ENCODE results near the gene FLT4. TPM values are rescaled to one million over a fixed set of nuclear protein-coding genes. Genes with fewer than 3 reads are reported as not detected.

Gene FLT4
- total RNA-seq, 1 donor from 2014 or later = 203 TPM

DNA sequence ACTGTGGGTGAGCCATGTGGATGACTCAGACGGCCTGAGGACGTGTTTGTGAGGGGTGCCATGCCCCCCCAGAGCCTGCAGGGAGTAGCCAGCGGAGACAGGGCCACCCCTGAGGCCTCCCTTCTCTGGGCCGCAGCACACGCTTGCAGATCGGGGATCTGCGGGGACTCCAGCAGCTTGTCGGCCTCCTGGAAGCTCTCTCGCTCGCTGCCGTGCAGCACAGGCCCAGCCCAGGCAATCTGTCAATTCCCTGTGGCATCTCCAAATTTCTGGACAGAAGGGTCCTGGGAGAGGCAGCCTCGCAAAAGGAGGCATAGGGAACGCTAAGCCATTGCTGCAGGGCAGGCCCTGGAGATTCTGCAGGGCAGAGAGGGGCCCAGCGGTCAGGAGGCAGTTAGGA lies 21.2 kb downstream of the FLT4 start:
- no peak for DNase-seq (ENCODE audit: extremely low read depth, low read depth, low spot score)

GRCh38 chr5:180627386-180628120 lies 21.8 kb downstream of the FLT4 start:
- DNase-seq (ENCODE audit: extremely low read depth, low read depth, low spot score) = no peak

- DNase-seq (ENCODE audit: extremely low read depth, low read depth, low spot score) = no peak
Observed at GRCh38 chr5:180626661-180627385, 22.6 kb downstream of the FLT4 start.

GRCh38 chr5:180625791-180626660 lies 23.4 kb downstream of the FLT4 start:
- no peak for DNase-seq (ENCODE audit: extremely low read depth, low read depth, low spot score)

GRCh38 chr5:180625125-180625790 lies 24.1 kb downstream of the FLT4 start:
- DNase-seq (ENCODE audit: extremely low read depth, low read depth, low spot score) = no peak

GRCh38 chr5:180624587-180624986 lies 24.8 kb downstream of the FLT4 start:
- no peak for DNase-seq (ENCODE audit: extremely low read depth, low read depth, low spot score)

GRCh38 chr5:180623844-180624243 lies 25.6 kb downstream of the FLT4 start:
- DNase-seq (ENCODE audit: extremely low read depth, low read depth, low spot score) = no peak

DNA sequence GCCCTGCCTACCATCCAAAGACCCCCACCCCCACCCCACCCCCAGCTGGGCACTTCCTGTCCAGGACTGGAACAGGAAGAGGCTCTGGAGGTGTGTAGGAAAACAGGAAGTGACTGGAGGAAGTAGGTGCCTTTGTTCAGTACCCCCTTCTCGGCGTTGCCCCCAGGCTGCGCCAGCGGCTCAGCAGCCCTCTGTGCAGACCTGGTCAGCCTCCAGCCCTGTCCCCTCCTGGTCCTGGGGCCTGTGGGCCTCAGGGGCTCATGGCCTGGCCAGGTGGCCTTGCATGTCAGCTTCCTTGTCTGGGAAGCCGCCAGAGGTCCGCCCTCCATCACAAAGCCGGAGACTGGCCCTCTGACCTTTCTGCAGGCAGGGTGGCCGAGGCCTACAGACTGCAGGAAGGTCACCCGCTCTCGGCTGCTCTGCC lies 26.0 kb downstream of the FLT4 start:
- no peak for DNase-seq (ENCODE audit: extremely low read depth, low read depth, low spot score)

DNA sequence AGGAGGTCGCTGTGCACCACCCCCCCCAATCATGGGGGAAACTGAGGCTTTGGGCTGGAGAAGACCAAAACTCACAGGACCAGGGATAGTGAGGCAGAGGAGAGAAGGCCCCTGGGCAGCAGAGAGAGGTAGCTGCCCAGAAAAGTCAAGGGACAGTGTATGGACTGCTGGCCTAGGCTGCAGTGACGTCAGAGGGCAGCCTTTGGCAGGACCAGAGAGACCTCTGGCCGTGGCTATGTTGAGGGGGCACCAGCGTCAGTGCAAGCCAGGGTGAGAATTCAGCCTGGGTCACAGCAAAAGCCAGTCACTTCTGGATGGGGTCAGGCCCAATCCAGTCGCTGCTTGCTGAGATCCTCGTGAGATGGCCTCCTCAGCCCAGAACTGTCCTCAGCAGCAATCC lies 26.5 kb downstream of the FLT4 start:
- DNase-seq (ENCODE audit: extremely low read depth, low read depth, low spot score) = no peak

- no peak for DNase-seq (ENCODE audit: extremely low read depth, low read depth, low spot score)
Observed at GRCh38 chr5:180621311-180621710, 28.1 kb downstream of the FLT4 start.

DNA sequence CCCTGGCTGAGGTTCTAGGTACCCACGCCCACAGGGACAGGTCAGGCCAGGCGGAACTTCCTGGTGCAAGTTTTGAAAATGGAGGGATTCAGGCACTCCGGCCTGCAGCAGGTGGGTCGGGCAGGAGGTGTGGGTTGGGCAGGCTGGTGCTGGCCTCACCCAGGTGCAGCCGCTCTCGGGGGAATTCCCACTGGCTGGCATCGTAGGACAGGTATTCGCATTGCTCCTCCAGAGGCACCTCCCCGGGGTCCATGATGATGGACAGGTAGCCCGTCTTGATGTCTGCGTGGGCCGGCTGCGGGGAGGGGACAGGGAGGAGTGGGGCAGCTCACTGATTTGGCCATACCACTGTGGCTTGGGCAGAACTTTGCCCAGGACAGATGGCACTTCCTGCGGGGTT lies 29.4 kb downstream of the FLT4 start:
- DNase-seq (ENCODE audit: extremely low read depth, low read depth, low spot score) = no peak

- no peak for DNase-seq (ENCODE audit: extremely low read depth, low read depth, low spot score)
Observed at GRCh38 chr5:180619563-180619915, 29.9 kb downstream of the FLT4 start.

DNA sequence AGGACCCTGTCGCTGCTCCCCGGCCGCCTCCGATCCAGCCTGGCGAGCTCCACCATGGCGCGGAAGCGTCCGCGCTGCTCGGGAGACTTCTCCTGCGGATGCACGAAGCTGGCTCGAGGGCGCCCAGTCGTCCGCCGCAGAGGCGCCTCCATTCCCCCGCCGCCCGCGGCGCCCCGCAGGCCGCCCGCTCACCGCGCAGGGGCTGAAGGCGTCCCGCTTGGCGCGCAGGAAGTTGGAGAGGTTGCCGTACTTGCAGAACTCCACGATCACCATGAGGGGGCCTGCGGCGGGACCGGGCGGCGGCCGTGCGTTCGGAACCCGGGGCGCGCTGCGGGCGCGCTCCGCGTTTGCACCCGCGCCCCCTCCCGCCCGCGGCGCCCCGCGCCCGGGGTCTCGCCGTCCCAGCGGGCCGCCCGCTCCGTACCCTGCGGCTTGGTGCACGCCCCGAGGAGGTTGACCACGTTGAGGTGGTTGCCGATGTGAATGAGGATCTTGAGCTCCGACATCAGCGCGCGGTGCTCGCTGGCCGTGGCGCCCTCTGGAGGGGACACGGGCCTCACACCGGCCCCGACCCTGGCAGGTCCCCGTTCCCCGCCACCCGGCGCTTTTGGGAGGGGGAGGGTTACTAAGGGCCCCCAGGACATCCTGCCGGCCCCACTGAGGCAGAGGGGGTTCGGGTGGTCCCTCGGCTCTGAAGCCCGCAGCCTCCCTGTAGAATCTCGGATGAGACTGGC lies 30.4 kb downstream of the FLT4 start:
- DNase-seq (ENCODE audit: extremely low read depth, low read depth, low spot score) = no peak

- no peak for DNase-seq (ENCODE audit: extremely low read depth, low read depth, low spot score)
Observed at GRCh38 chr5:180618487-180618828, 30.9 kb downstream of the FLT4 start.

DNA sequence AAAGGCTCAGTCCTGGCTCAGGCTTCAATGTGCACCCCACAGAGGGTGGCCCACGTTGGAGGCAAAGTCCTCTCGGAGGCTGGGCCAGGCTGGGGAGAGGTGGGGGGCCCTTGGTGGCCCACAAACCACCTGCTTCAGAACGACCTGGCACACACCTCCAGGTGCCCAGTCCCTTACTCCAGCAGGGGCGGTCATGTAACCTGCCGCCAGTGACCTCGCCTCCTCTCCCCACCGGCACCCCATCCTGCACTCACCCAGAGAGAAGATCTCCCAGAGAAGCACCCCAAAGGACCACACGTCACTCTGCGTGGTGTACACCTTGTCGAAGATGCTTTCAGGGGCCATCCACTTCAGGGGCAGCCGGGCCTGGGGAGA lies 35.6 kb downstream of the FLT4 start:
- no peak for DNase-seq (ENCODE audit: extremely low read depth, low read depth, low spot score)

- DNase-seq (ENCODE audit: extremely low read depth, low read depth, low spot score) = no peak
Observed at GRCh38 chr5:180613188-180613813, 36.1 kb downstream of the FLT4 start.

GRCh38 chr5:180612683-180613082 lies 36.7 kb downstream of the FLT4 start:
- no peak for DNase-seq (ENCODE audit: extremely low read depth, low read depth, low spot score)

DNA sequence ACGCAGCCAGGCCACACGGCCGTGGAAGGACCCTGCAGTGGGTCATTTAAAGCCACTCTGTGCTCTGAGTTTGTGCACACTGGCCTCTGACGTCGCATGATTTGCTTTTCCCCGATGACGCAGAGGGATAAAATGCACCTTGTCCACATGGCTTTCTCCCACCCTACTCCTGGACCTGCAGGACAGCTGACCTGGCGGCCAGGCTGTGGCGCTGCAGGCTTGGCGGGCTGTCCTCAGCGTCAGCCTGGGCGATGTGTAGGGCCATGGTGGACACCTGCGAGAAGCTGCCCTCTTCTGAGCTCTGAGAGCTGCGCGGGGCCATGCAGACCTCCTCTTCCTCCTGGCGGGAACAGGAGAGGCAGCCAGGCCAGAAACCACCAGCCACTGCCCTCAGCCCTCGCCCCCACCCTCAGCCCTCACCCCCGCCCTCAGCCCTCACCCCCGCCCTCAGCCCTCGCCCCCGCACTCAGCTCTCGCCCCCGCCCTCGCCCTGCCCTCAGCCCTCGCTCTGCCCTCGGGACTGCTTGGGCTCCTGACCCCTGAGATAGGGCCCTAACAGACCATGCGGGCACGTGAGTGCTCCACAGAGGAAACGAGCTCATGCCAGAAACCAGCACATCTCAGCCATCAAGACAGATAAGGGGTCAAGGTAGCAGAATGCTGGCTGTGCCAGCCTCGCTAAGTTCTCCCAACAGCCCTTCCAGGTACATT lies 38.1 kb downstream of the FLT4 start:
- no peak for DNase-seq (ENCODE audit: extremely low read depth, low read depth, low spot score)

GRCh38 chr5:180609817-180610550 lies 39.4 kb downstream of the FLT4 start:
- DNase-seq (ENCODE audit: extremely low read depth, low read depth, low spot score) = no peak
